Ramos (cell line): ENCODE measurements around the gene GNAQ.

ENCODE experiments used
- in situ Hi-C: fragments of 300-500 bp; cut with MboI; formaldehyde crosslinking; loops from one replicate; pipeline ENCODE4 v1.14.3; 2022; ENCODE audit warnings: low sequenced_read_pairs; ENCODE audit not compliant: unreplicated experiment

Gene GNAQ

DNA sequence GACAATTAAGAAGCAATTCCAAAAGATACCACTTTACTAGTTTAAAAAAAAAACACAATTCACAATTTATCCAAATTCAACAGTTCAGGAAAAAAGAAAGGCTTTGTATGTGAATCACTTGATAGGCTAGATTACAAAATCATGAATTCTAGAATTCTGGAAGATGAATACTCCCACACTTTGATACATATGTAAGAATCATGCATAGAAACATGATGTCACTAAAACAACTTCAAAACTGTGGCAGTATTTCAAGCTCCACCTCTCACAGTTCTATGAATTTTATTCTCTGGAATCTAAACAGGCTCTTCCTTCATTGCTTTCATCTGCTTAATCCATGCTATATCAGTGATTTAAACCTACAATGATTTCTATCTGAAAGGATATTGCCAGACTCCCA lies 51.0 kb downstream of the GNAQ start:
- in situ Hi-C loops = no loop called here

DNA sequence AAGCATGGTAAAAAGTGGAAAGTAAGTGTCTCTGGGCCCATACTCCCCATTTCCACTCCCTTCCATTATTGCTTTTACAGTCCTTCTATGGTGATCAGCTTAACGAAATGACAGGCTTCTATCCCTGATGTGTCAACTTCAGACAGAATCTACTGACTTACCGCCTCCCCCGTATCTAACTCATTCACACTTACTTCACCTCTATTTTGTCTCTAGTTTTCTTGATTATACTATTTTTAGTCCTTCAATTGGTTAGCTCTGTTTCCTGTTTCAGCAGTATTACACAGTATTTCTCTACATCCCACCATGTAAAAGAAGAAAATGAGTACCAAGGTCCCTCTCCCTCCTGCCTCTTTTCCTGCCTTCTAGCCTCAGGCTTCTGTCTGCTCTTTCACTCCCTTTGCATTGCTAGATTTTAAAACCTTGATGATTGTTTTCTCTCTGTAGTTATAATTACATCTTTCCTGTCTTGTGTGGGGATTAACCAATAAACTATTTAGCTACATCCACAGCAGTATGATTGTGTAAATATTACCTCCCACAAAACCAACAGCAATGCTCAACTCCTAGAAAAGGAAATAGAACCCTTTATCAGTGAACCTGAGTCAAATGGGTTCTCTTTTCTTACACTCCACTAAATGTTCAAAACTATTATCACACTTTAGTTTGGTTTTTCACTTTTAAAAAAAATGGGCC lies 53.4 kb downstream of the GNAQ start:
- in situ Hi-C loops = no loop called here

DNA sequence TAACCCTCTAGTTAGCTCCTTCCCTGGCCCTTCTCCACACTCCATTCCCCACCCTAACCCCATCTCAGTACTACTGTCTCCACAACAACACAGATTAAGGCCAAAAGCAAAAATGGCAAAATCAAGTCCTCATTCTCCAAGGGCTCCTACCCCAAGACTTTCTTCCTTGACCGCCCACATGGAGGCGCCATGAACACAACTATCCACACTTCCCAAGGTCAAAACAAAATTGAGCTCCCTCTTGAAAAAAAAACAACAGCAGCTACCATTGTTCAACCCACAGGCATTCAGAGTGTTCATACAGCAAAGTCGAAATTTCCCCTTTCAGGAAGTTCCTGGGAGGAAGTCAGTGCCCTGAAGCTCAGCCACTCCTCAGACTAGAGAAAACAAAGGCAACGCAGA lies 54.4 kb downstream of the GNAQ start:
- in situ Hi-C loops = no loop called here

DNA sequence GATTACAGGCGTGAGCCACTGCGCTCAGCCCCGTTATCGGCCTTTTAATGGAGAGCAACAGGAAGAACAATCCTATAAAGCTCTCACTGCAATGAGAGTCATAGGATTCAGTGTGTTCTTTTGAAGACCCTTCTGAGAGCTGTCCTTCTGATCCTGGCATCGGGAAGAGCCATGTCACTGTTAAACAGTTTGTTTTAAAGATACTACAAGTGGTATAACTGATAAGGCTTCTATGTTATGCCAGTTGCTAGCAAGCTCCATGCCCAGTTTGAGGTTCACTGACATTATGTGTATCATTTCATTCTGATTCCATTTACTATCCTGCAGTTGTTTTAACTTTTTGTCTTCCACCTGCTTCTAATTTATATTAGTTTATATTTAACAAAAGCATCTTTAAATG lies 55.8 kb downstream of the GNAQ start:
- in situ Hi-C loops = no loop called here

DNA sequence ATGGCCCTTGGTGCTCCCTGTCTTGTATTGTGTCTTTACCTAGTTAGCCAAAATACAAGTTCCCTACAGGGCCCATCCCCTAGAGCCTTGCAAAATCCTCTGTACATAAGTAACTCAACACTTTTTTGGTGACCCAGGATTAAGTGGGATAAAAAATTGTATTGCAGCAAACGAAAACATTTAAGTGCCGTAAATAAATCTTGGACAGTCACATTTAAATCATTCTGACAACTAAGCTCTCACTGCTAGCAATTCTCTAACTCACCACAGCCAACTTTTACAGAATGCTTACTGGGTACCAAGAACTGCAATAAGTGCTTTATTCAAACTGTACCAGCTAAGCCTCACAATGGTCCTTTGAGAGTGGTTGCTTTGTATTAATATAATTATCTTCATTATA lies 56.6 kb downstream of the GNAQ start:
- in situ Hi-C loops = no loop called here

DNA sequence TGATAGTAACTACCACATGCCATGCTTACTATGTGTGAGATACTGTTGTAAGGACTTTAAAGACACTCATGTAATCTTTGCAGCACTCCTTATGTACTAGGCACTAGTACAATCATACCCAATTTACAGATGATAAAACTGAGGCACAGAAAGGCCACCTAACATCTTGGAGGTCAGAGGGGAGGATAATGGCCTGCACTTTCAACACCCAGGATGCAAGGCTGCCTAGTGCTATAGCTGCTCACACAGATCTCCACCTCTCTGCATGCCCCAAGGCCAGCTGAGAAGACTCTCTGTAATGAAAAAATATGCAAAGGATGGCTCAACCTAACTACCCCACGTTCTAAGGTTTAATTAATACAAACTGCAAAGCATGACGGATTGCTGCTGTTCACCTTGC lies 57.2 kb downstream of the GNAQ start:
- in situ Hi-C loops = no loop called here

DNA sequence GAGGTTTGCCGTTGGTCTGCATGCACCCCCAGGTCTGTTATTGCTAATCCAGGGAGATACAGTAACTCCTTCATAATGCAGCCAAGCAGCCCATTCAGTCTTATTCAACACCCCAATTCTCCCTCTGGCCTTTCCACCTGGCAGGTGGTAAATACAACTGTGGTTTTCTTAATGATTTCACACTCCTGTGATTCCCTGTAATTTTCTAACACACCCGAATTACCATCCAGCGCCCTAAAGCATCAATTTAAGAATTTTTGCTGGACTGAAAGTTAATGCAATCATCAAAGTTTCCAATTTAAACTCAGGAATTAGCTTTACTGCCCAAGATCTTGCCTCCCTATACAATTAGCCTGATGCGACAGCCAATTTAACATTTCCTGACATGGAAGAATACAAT lies 62.5 kb downstream of the GNAQ start:
- in situ Hi-C loops = no loop called here

DNA sequence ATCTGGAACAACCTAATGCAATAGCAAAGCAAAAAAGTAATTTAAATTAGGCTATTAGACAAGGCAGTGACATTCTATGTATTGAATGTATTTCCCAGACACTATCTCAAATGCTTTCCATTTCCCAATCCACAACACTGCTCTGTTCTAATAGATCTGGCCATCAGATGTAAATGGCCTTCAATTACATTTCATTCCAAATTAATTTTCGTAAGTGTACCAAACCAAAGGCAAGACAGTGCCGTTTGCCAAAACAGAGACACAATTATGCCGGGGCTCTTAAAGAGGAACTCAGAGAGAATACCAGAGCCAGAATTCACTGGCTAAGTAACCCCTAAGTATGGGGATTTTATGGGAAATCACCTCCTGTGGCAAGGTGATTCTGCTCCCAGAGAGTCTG lies 63.1 kb downstream of the GNAQ start:
- in situ Hi-C loops = no loop called here

DNA sequence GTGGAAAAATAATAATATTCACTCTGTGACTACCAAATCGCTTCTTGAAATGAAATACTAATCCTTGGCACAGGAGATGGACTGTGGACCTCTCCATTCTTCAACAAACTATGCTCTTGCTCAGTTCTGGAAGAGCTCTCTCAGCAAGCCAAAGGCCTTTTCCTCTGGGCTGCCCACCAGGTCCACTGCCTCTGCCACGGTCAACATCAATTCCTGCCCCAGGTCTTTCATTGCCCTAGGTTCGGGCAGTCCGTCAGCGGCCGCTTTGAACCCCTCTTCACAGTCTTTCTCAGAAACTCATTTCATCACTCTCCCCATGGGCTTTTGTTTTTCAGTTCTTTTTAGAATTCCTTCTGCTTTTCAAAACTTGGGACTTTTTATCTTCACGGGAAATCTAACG lies 64.9 kb downstream of the GNAQ start:
- in situ Hi-C loops = no loop called here

DNA sequence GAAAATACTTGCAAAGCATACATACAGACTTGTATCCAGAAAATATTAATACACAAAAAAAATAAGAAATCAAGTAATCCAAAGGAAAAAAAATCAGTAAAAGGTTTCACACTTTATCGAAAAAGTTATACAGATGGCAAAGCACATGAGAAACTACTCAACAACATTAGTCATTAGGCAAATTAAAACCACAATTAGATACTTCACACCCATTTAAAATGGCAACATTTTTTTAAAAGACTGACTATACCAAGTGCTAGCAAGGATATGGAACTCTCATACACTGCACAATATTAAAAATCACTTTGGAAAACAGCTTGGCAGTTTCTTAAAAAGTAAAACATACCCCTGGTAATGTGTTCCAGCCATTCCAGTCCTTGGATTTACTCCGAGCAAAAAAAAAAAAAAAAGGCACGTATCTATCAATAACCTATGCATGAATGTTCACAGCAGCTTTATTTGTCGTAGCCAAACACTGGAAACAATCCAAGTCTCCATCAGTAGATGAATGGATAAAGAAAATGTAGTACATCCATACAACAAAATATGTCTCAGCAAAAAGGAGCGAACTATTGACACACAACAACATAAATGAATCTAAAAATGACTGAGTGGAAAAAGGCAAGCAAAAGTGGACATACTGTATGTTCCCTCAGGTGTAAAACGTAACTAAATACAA lies 66.0 kb downstream of the GNAQ start:
- in situ Hi-C loops = no loop called here

DNA sequence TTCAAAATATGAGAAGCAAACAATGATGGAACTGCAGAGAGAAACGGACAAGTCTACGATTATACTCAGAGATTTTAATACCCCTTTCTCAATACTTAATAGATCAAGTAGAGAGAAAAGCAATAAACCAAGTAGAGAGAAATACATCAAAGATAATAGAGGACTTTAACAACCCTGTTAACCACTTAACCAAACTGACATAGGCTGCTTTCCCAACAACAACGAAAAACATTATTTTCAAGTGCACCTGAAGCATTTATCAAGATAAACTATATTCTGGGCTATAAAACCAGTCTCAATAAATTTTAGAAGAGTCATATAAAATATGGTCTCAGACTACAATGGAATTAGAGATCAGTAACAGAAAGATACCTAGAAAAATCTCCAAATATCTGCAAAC lies 67.4 kb downstream of the GNAQ start:
- in situ Hi-C loops = no loop called here

DNA sequence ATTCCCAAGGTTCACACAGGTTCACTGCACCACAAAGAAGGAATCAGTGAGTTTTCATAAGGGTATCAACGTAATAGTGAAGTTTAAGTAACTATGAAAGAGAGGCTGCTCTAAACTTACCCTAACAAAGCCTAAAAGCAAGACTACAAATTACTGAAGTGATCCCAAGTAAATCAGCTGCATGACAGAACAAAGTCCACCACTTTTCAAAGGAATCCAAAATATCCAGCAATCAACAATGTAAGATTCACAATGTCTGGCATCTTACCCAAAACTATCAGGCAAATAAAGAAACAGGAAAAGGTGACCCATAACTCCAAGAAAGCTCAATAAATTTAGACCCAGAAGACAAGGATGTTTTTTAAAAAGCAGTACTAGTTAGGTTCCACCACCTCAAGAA lies 70.1 kb downstream of the GNAQ start:
- in situ Hi-C loops = no loop called here

DNA sequence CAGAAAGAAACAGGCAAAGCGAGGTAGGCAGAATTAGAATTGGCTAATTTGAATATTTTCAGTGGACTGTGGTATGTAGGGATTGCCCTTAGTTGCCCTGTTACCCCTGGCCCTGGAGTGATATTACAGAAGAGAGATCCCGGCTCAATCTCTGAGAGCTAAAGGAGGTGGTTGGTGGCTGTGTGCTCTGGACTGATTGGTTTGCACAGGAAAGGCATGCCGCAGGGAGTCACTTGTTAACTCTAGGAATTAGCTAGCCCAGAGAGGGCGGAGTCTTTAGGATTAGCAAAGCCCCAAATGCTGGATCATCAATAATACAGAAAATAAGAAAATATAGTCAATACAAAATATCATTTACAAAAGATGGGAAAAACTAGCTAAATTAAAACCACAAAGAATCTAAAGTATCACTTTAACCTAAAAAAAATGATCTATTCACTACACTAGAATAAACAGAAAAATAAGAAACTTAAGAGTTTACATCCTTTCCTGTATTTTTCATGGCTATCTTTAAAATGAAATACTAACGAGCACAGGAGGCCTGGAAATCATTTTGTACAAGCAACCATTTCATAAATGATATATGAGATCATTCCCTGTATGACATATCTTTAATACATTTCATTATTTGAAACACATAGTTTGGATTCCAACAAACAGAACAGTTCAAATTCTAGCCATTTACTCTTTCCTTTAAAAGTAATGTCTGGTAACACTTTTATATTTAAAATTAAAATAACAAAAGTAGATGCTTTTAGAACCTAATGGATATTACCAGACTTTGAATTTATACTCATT lies 71.1 kb downstream of the GNAQ start:
- in situ Hi-C loops = no loop called here

DNA sequence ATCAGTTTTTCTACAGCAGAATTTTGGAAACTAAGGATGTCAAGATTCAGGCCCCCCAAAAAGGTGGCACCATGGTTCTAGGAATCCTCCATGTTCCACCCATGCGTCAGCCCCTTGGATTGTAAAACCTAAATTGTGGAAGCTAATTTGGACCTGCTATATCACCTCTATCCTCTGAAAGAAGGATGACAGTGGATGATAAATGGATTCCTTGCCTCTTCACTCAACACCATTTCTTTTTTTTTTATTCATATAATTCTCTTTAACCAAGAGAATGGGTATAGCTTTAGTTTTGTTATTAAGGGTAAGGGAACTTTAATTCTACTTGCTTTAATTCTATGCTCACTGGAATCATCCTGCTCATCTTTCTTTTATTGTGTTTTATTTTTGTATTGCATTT lies 71.8 kb downstream of the GNAQ start:
- in situ Hi-C loops = no loop called here

DNA sequence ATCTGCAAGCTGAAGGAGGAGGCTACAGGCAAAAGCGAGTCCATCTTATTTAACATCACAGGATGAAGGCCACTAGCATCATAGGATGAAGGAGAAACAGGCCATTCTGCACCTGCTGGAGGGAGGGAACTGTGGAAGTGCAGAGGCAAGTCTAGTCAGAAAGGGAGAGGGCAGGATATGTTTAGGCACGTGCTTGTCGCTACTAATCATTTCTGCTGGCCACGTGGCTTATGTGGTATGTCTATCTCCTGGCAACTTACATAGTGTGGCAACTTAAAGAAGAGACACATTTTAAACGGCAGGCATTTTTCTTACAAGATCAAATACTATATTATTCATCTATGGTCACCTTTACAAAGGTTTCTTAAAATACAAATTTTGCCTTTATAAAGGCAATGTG lies 74.0 kb downstream of the GNAQ start:
- in situ Hi-C loops = no loop called here

DNA sequence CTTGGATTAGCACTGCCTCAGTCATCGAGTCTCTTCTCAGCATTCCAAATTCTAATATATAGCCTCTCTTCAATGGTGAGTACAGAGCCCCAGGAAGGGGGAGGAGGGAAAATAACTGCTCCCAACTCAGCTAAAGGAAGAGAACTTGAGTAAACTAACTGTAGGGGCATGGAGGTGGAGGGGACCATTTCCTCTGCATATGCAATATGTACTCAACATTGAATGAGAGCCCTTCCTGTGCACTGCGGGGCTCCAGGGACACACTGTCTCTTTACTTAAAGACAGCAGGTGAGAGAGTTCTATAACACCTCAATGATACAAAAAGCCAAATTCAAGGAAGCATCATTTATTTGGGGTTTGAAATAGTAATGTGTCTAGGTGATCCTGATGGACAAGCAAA lies 75.1 kb downstream of the GNAQ start:
- in situ Hi-C loops = no loop called here

DNA sequence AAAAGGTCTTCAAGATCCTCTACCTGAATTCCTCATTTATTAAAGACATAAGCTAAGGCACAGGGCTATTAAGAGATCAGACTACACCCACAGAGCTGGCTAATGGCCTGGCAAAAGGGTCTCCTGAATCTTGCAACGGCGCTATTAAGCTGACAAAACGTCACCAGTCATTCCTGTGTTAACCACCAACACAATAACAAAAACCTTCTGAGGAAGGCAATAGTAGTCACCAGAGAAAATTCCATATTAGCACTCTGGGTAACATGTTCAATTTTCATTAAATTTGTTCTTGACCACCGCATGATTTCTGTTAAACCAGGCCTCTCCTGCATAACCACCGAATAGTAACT lies 77.0 kb downstream of the GNAQ start:
- in situ Hi-C loops = no loop called here

DNA sequence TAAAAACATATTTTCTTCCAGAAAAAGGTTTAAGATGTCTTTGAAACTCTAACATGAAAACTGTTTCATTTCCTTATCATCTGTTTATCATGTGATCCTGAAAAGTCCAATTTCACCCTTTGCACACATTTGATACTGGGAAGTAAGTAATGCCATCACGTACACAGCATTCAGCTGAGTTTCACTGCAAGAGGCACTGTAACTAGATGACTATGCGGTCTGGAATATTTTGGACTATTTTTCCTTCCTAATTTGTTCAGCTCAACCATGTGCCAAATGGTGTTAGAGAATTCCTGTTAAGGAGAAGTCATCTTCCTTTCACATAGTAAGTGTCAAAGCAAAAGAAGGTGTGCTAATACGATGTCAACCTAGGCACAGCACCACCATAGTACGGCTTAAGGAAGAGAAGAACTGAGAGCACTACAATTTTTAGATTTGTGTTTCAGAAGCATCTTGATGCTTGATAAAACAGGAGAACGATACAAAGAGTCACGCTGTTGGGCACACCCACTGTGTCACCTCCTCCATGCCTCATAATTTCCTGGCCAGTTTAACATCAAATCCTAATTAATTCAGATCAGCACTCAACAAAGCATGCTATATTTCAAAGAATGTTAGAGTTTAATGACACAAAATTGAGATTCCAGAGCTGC lies 77.5 kb downstream of the GNAQ start:
- in situ Hi-C loops = no loop called here

DNA sequence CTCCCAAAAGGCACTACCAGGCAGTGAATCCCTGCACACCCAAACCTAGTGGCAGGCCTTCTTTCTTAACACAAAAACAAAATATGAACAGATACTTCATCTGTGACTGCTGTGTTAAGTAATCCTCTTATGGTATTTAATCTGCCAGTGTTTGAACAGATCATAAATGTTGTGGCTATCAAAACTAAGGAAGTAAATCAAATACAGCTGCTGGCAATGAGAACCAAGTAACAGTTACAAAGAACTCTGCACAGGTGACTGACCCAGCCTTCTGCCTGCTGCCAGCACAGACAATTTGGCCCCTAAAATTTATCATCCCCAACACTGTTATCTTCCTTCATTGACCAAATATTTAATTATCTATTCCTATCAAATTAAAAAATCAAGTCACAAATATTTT lies 78.0 kb downstream of the GNAQ start:
- in situ Hi-C loops = no loop called here

DNA sequence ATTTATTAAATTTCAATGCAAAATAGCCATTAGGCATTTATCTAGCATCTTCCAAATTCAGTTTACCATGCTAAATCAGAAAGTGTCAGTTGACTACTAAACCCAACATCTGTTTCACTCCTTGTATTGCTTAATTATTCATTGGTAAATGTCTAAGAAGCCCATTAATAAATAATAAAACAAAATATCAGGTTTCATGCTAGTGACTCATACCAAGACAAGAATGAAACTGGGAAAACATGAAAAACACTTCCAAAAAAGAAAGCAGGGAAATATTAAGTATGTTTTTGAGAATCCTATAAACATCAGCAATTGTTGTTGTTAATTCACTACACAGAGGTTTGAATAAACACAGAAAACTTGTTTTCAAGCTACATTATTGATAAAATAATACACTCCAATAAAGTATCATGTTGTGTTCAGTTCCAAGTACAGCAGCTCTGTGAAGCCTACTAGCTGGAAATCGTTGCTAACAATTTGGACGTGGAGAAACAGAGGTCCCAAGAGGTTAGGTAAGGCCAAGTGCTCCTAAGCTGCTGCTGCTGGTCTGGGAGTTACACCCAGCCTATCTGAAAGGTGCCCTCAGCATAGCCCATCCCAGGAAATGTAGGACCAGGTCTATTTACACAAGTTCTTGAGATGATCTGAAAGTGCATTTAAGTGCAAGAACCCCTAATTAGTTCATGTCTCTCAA lies 78.8 kb downstream of the GNAQ start:
- in situ Hi-C loops = no loop called here

DNA sequence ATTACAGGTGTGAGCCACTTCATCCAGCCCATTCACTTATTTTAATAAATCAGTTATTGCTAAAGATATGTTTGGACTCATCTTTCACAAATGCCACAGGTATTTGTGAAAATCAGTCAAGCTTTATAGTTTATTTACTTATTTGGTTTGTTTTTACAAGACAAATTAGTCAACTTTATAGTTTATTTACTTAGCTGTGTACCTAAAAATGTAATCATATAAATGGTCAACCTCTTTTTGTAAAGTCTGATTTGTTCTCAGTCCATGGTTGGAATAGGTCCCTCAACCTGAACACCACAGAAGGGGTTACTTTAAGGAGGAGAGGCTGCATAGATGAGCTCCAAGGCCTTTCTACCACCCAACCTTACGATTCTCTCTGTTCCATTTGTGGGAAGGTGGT lies 80.2 kb downstream of the GNAQ start:
- in situ Hi-C loops = no loop called here
